Smooth muscle cell (in vitro differentiated cells): Measurements from ENCODE around the gene C16orf86. TPM values are rescaled to one million over a fixed set of nuclear protein-coding genes. Genes with fewer than 3 reads are reported as not detected.
A peak's percentile ranks its signal among the peaks of the same experiment; 100 is the strongest.

ENCODE experiments used
- DNase-seq: peaks from one replicate; lab custom pipeline; 2025; ENCODE audit not compliant: unreplicated experiment; lab: John Stamatoyannopoulos, UW
- H2AFZ ChIP-seq: fragments of 200-600 bp; sonication (generic); 2 replicates; pipeline ENCODE4 v1.6.0; 2016; ENCODE audit warnings: antibody characterized with exemption, low read depth, mild to moderate bottlenecking
- H3F3A ChIP-seq: fragments of 200-600 bp; sonication (generic); 2 replicates; pipeline ENCODE4 v1.6.0; 2017; ENCODE audit warnings: antibody characterized with exemption, low read depth
- H3K27ac ChIP-seq: fragments of 200-600 bp; sonication (generic); 2 replicates; pipeline ENCODE4 v1.5.1; 2016; ENCODE audit warnings: low read depth, mild to moderate bottlenecking
- H3K27me3 ChIP-seq: fragments of 200-600 bp; sonication (generic); 2 replicates; pipeline ENCODE4 v1.6.1; 2016; ENCODE audit warnings: low read depth, mild to moderate bottlenecking
- H3K36me3 ChIP-seq: fragments of 200-600 bp; sonication (generic); 2 replicates; pipeline ENCODE4 v1.5.1; 2016; ENCODE audit warnings: low read depth
- H3K4me1 ChIP-seq: fragments of 200-600 bp; sonication (generic); 2 replicates; pipeline ENCODE4 v1.5.1; 2016; ENCODE audit warnings: low read depth
- H3K4me2 ChIP-seq: fragments of 200-600 bp; sonication (generic); 2 replicates; pipeline ENCODE4 v1.6.0; 2016; ENCODE audit warnings: mild to moderate bottlenecking
- H3K4me3 ChIP-seq: fragments of 200-600 bp; sonication (generic); 2 replicates; pipeline ENCODE4 v1.5.1; 2016; ENCODE audit warnings: mild to moderate bottlenecking
- H3K79me2 ChIP-seq: fragments of 200-600 bp; sonication (generic); 2 replicates; pipeline ENCODE4 v1.6.0; 2016; ENCODE audit warnings: low read depth, mild to moderate bottlenecking
- H3K9ac ChIP-seq: fragments of 200-600 bp; sonication (generic); 2 replicates; pipeline ENCODE4 v1.6.0; 2016; ENCODE audit warnings: low read depth
- H3K9me3 ChIP-seq: fragments of 200-600 bp; sonication (generic); replicated peaks from 2 replicates; pipeline ENCODE4 v1.5.1; 2016; ENCODE audit warnings: low read depth
- H4K20me1 ChIP-seq: fragments of 200-600 bp; sonication (generic); 2 replicates; pipeline ENCODE4 v1.6.0; 2016; ENCODE audit warnings: low read depth
- CTCF ChIP-seq: fragments of 200-600 bp; sonication (generic); IDR thresholded peaks from 2 replicates; pipeline ENCODE4 v1.5.1; 2017; ENCODE audit warnings: borderline replicate concordance, mild to moderate bottlenecking, antibody characterized with exemption; ENCODE audit not compliant: insufficient read depth, poor library complexity, severe bottlenecking
- WGBS: methylation state at CpG from one replicate; pipeline ENCODE4 v1.1.7; 2016; ENCODE audit warnings: low lambda C conversion rate; 5-methylcytosine and 5-hydroxymethylcytosine counted together
- polyA plus RNA-seq: library from polyadenylated mRNA; unstranded; fragments of >200 nt; fragmentation: Nextera tagmentation; extraction: Ambion mirVana; gene quantifications from 2 replicates; pipeline ENCODE4 v1.2.1, GENCODE V29; 2016
- total RNA-seq: library from RNA; depleted of rRNA; stranded (reverse); fragments of >200 nt; gene quantifications from 2 replicates; pipeline ENCODE4 v1.2.3, GENCODE V29; 2014

C16orf86 gene
- total and polyA plus RNA-seq, 2 experiments from 2014 or later: 3.4 to 8.5 TPM

- TF ChIP-seq CTCF: no peak
- H4K20me1 ChIP-seq: peaks cover 7% of the 10 kb centered on the region
- peak overlapping the region; percentile 92 for H3K4me2 ChIP-seq
- H3K9ac ChIP-seq: no peak overlapping the region
- H3K36me3 ChIP-seq: no peaks in the 10 kb centered on the region
- no peak overlapping the region for H2AFZ ChIP-seq
- H3F3A ChIP-seq: peaks cover 4% of the 10 kb centered on the region
- peaks cover 3% of the 10 kb centered on the region for H3K4me1 ChIP-seq
- 18% methylated on average over 35 of the region's 39 CpGs for WGBS
- H3K27me3 ChIP-seq: no peaks in the 10 kb centered on the region
- H3K27ac ChIP-seq: peak overlapping the region; percentile 44
- no peaks in the 10 kb centered on the region for H3K79me2 ChIP-seq
- DNase-seq: peak; percentile 48
- H3K9me3 ChIP-seq: no peaks in the 10 kb centered on the region
- H3K4me3 ChIP-seq: peak overlapping the region; percentile 73
Measured at GRCh38 chr16:67661101-67661761, 5.4 kb upstream of the C16orf86 start.

- H3K4me2 ChIP-seq: no peak overlapping the region
- no peak overlapping the region for H3K27ac ChIP-seq
- H3K9ac ChIP-seq: no peak overlapping the region
- peaks cover 4% of the 10 kb centered on the region for H3F3A ChIP-seq
- H3K9me3 ChIP-seq: no peaks in the 10 kb centered on the region
- no peaks in the 10 kb centered on the region for H3K79me2 ChIP-seq
- DNase-seq: no peak
- TF ChIP-seq CTCF: no peak
- H3K27me3 ChIP-seq: no peaks in the 10 kb centered on the region
- H3K4me3 ChIP-seq: no peak overlapping the region
- H3K4me1 ChIP-seq: peaks cover 7% of the 10 kb centered on the region
- 96% methylated on average over 34 of the region's 34 CpGs for WGBS
- H3K36me3 ChIP-seq: no peaks in the 10 kb centered on the region
- peaks cover 7% of the 10 kb centered on the region for H4K20me1 ChIP-seq
- no peak overlapping the region for H2AFZ ChIP-seq
Measured at GRCh38 chr16:67661886-67662652, 4.5 kb upstream of the C16orf86 start.

GRCh38 chr16:67662653-67663010 lies 4.0 kb upstream of the C16orf86 start:
- H3K36me3 ChIP-seq: no peaks in the 10 kb centered on the region
- no peak for DNase-seq
- no peak overlapping the region for H2AFZ ChIP-seq
- no peaks in the 10 kb centered on the region for H3K27me3 ChIP-seq
- no peaks in the 10 kb centered on the region for H3K9me3 ChIP-seq
- no peak for TF ChIP-seq CTCF
- H3K4me2 ChIP-seq: no peak overlapping the region
- no peak overlapping the region for H3K27ac ChIP-seq
- H4K20me1 ChIP-seq: peaks cover 7% of the 10 kb centered on the region
- H3K4me1 ChIP-seq: peaks cover 12% of the 10 kb centered on the region
- no peak overlapping the region for H3K4me3 ChIP-seq
- no peak overlapping the region for H3K9ac ChIP-seq
- H3K79me2 ChIP-seq: no peaks in the 10 kb centered on the region
- peaks cover 4% of the 10 kb centered on the region for H3F3A ChIP-seq
